Stimulated activated CD4-positive, alpha-beta T cell treated with anti-CD3 and anti-CD28 coated beads, Interleukin-15, amount 100 ng/mL, for 48 hours (primary cell): ENCODE data around the gene MRPL47.

ENCODE experiments used
- DNase-seq, 2 donors: peaks; one replicate each; pipeline ENCODE4 v3.0.0-alpha.2; 2020; ENCODE audit warnings: low read depth in 2 of 2

Gene MRPL47

DNA sequence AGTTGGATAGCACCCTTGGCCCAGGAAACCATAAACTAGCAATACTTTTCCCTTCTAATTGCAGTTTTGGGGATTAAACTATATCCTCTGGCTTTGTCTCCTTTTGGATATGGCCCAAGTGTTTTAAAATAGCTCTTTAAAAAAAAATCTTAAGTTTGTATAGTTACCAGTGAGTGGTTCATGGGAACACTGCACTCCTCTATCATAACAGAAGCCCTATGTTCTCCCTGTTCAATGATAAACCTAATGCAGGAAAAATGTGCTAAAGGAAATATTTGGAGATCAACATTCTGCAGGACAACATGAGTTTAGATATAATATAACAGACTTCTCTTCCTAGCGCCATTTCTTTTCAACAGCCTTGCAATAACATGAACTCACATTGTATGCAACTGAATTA lies 13.1 kb downstream of the MRPL47 start:
- DNase-seq = no peak

GRCh38 chr3:179590669-179591068 lies 13.8 kb downstream of the MRPL47 start:
- no peak for DNase-seq

DNA sequence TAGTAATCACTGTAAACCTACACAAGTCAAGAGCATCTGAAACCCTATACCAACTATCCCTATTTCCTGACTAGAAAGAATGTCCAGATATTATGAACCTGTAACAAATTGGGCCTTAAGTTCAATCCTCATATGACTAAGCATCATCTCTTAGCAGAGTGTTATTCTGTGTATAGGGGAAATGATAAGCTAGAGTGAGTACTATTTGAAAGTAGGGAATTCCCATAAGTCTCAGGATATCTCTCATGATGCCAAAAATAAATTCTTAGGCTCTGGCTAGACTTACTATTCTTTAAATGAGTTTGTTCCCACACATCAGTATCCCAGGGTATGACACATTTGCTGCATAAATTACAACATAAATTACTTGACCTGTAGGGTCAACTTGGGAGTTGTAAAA lies 15.3 kb downstream of the MRPL47 start:
- DNase-seq = no peak

DNA sequence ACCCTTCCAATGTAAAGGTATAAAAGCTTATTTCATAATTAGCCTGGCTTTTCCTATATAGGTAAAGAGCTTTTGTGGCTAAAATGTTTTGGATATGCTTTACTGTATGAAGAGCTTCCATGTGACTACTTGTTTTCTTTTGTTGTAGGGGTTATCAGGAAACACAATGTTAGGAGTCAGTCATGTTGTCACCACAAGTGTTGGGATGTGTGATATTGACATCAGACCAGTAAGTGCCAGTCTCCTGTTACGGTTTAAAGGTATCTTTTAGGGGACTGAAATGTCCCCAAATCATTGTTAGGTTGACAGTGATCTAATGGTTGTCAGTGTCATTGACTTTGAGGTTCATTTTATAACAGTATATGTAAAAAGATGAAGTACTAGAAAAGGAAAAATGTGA lies 23.4 kb downstream of the MRPL47 start:
- DNase-seq = no peak

- DNase-seq = no peak
Measured at GRCh38 chr3:179565496-179565895, 38.9 kb downstream of the MRPL47 start.

DNA sequence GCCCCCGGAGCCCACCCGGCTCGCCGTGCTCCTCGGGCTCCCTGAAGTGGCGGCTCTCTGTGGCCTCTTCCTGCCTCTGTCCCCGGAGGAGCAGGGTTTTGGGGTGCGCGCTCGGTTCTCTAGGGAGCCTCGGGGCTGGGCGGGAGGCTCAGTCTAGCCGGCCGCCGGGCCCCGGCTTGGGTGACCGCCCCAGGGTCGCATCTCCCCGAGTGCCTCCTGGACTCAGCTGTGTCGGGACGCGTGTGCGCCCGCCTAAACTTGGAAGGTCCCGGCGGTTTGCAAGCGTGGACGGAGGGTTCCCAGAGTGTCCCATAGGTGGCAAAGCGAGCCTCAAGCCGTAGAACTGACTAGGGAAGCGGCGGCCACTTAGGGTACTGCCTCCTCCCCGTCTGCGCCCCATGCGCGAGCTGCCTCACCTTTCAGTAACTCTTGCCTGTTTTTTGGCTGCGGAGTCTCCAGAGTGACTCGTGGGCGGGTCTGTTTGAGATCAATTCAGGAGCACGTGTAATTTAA lies 41.1 kb downstream of the MRPL47 start:
- DNase-seq = peak; percentile 60 to 72

GRCh38 chr3:179562591-179563270 lies 41.7 kb downstream of the MRPL47 start, which contains the start of gene ACTL6A:
ACTL6A (plus strand) TSS chr3:179562926; CDS start chr3:179563093, 167 bp downstream.
- DNase-seq = peak; percentile 99

DNA sequence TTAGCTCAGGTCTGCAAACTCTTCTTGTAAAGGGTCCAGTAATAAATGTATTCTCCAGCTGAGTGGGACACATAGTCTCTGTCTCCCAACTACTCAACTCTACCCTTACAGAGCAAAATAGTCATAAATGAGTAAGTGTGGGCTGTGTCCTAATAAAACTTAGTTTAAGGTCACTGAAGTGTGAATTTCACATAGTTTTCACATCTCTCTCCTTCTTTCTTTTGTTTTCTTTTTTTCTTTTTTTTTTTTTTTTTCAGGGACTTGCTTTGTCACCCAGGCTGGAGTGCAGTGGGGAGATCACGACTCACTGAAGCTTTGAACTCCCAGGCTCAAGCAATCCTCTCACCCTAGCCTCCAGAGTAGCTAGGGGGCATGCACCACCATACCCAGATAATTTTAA lies 43.6 kb downstream of the MRPL47 start:
- DNase-seq = no peak

GRCh38 chr3:179558742-179559364 lies 45.6 kb downstream of the MRPL47 start:
- DNase-seq = peak in 1 of 2 donors; percentile 17

- DNase-seq = no peak
Measured at GRCh38 chr3:179551349-179552105, 52.9 kb downstream of the MRPL47 start.

DNA sequence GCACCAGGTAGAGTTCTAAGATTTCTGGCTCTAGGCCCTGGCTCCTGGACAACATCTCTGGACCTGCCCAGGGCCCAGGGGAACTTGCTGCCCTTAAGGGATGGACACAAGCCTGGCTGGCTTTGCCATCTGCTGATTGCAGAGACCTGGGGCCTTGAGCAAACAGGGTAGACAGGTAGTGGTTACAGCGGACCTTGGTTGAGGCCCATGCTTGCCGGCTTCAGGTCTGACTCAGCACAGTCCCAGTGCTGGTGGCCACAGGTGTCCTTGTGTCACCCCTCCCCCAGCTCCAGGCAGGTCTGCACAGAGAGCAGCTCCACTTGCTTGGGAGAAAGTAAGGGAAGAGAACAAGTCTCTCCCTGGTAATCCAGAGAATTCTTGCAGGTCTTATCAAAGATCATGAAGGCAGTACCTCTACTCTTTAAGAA lies 57.6 kb downstream of the MRPL47 start:
- no peak for DNase-seq

DNA sequence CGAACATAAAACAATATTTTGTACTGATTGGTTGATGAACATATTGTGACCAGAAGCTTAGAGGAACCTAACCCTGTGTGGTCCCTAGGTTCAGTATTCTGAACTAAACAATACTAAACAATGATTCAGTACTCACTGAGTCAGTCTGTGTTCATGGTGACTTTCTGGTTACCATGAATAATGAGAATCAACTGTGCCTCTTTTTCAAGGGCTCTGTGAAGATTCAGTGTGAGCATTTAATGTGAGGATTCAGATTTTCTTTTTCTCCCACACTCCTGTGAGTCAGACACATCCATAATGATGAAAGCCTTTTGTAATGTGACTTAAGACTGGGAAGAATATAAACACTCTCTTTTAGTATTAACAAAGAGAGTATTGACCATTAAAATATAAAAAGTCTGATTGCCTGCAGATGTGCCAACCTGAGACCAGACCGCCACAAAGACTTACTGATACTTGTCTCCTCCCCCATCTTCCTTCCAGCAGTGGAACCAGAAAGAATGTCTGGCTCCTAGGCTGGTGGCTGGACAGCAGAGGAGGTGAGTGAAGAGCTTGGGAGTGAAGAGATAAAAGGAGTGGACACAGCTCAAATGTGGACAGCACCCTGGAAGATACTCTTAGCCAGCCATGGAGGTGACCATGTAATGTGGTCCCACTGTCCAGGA lies 59.3 kb downstream of the MRPL47 start:
- no peak for DNase-seq

DNA sequence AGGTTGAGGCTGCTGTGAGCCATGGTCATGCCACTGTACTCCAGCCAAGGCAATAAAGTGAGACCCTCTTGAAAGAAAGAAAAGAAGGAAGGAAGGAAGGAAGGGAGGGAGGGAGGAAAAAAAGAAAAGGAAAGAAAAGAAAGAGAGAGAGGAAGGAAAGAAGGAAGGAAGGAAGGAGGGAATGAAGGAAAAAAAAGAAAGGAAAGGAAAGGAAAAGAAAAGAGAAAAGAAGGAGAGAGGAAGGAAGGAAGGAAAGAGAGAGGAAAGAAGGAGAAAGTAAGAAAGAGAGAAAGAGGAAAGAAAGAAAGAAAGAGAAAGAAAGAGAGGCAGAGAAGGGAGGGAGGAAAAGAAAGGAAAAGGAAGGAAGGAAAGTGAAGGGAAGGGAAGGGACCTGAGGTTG lies 62.1 kb downstream of the MRPL47 start:
- DNase-seq = no peak

GRCh38 chr3:179541596-179541995 lies 62.8 kb downstream of the MRPL47 start:
- no peak for DNase-seq

DNA sequence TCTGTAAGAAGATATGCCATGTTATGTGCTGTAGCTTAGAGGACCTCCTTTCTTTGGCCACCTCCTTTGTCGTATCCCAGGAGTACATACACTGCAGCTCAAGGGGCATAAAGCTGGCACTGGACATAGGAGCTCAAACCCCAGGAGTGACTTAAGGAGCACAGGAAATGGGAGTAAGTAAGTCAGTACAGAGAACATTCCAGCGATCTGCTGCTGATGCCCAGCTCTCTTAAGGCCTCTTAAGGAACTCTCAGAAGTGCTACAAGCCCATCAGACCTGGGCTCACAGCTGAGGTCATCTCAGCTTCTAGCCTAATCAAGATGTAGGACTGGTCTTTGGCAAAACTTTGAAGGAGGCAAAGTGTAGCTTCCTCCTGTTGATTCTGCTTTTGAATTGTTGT lies 63.3 kb downstream of the MRPL47 start:
- DNase-seq = no peak
